ENCODE results near the gene FBXW5.

DNA sequence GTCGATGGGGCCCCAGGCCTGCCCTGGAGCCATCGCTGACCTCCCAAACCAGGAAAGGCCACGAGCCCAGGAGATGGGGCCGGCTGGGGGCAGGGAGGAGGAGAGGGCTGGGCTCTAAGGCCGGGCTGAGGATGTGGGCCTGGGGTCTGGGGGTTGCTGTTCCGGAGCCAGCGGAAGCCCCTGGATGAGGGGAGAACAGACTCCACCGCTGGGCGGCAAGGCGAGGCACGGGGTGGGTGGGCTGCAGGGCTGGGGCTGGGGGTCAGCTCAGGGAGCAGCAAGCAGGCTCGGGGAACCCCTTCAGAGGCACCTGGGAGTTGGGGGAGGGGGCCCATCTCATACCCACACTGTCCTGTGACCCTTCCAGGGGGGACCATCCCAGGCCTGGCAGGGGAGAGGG, 19.2 kb upstream of the FBXW5 start:
- TF ChIP-seq, protein P1, sequence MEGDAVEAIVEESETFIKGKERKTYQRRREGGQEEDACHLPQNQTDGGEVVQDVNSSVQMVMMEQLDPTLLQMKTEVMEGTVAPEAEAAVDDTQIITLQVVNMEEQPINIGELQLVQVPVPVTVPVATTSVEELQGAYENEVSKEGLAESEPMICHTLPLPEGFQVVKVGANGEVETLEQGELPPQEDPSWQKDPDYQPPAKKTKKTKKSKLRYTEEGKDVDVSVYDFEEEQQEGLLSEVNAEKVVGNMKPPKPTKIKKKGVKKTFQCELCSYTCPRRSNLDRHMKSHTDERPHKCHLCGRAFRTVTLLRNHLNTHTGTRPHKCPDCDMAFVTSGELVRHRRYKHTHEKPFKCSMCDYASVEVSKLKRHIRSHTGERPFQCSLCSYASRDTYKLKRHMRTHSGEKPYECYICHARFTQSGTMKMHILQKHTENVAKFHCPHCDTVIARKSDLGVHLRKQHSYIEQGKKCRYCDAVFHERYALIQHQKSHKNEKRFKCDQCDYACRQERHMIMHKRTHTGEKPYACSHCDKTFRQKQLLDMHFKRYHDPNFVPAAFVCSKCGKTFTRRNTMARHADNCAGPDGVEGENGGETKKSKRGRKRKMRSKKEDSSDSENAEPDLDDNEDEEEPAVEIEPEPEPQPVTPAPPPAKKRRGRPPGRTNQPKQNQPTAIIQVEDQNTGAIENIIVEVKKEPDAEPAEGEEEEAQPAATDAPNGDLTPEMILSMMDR (IDR thresholded peaks at IDR 0.05), result no peak
- TF ChIP-seq POLR2A (IDR thresholded peaks at IDR 0.05), result no peak

Data from breast epithelium (tissue), 3 donors.